Vagina (tissue), 2 donors: ENCODE data around the gene RANGAP1. TPM values are rescaled to one million over a fixed set of nuclear protein-coding genes. Genes with fewer than 3 reads are reported as not detected.

Experiments
- DNase-seq, 2 donors: peaks; one replicate each; pipeline ENCODE4 v3.0.0-alpha.2; 2017; ENCODE audit errors: extremely low spot score in 2 of 2
- H3K27ac ChIP-seq: fragments of 200-600 bp; sonication (generic); one replicate; pipeline ENCODE4 v1.5.1; 2019
- H3K27me3 ChIP-seq: fragments of 200-600 bp; sonication (generic); one replicate; pipeline ENCODE4 v1.5.1; 2019
- H3K36me3 ChIP-seq, 2 donors: fragments of 200-600 bp; sonication (generic); one replicate each; pipeline ENCODE4 v1.5.1; 2017 to 2019
- H3K4me1 ChIP-seq: fragments of 200-600 bp; sonication (generic); one replicate; pipeline ENCODE4 v1.5.1; 2019
- H3K4me3 ChIP-seq, 2 donors: fragments of 200-600 bp; sonication (generic); 1 replicate in 1 of 2; 2 replicates in 1 of 2; pipeline ENCODE4 v1.5.1; 2016 to 2019
- H3K9me3 ChIP-seq: fragments of 200-600 bp; sonication (generic); one replicate; pipeline ENCODE4 v1.5.1; 2019
- CTCF ChIP-seq, 3 experiments: fragments of 450-650 bp in 2 of 3; fragments of 200-600 bp in 1 of 3; sonication (generic) in 1 of 3; IDR thresholded peaks; one replicate each; pipeline ENCODE4 v1.5.1; 2017 to 2019; ENCODE audit warnings: antibody characterized with exemption in 3 of 3, mild to moderate bottlenecking in 2 of 3, moderate library complexity in 2 of 3
- POLR2A ChIP-seq, 2 donors: fragments of 450-650 bp; IDR thresholded peaks; one replicate each; pipeline ENCODE4 v1.6.1; 2017; ENCODE audit warnings: antibody characterized with exemption in 2 of 2, mild to moderate bottlenecking in 2 of 2, moderate library complexity in 2 of 2
- POLR2AphosphoS5 ChIP-seq, 2 donors: sonication (generic); formaldehyde crosslinking; IDR thresholded peaks; one replicate each; pipeline ENCODE4 v1.9.0; 2017; ENCODE audit warnings: antibody characterized with exemption in 2 of 2, mild to moderate bottlenecking in 2 of 2, low read depth in 1 of 2; ENCODE audit not compliant: insufficient read depth in 1 of 2
- intact Hi-C: fragments of 100-400 bp; cut with DNase I; formaldehyde crosslinking; loops from one replicate; pipeline ENCODE4 v1.15.1; 2023
- total RNA-seq: library from RNA; depleted of rRNA; stranded (reverse); fragments of >200 nt; gene quantifications from one replicate; pipeline ENCODE4 v1.2.3, GENCODE V29; 2016

The RANGAP1 gene
- total RNA-seq, 1 donor from 2014 or later = 45.7 TPM

GRCh38 chr22:41248314-41248713, 37.7 kb downstream of the RANGAP1 start:
- intact Hi-C loops = no loop called here
- no peaks in the 10 kb centered on the region for H3K4me1 ChIP-seq
- H3K4me3 ChIP-seq = no peak overlapping the region
- H3K36me3 ChIP-seq = peaks cover 0 to 64% of the 10 kb centered on the region in 2 donors
- TF ChIP-seq CTCF (IDR thresholded peaks at IDR 0.05) (no peak), POLR2A (IDR thresholded peaks at IDR 0.05) (no peak), POLR2AphosphoS5 (IDR thresholded peaks at IDR 0.05; ENCODE audit: insufficient read depth in 1 of 2, low read depth in 1 of 2) (no peak)
- H3K27me3 ChIP-seq = no peaks in the 10 kb centered on the region
- no peak for DNase-seq
- H3K9me3 ChIP-seq = no peaks in the 10 kb centered on the region
- no peak overlapping the region for H3K27ac ChIP-seq

GRCh38 chr22:41247703-41248102, 38.3 kb downstream of the RANGAP1 start:
- DNase-seq = no peak
- Histone ChIP-seq H3K9me3 (no peaks in the 10 kb centered on the region), H3K4me1 (no peaks in the 10 kb centered on the region), H3K36me3 (peaks cover 0 to 61% of the 10 kb centered on the region in 2 donors), H3K27me3 (no peaks in the 10 kb centered on the region), H3K27ac (no peak overlapping the region), H3K4me3 (no peak overlapping the region)
- intact Hi-C loops = no loop called here
- TF ChIP-seq CTCF (IDR thresholded peaks at IDR 0.05) = no peak
- no peak for TF ChIP-seq POLR2A (IDR thresholded peaks at IDR 0.05)

- Histone ChIP-seq H3K36me3 (peaks cover 0 to 45% of the 10 kb centered on the region in 2 donors), H3K27me3 (no peaks in the 10 kb centered on the region), H3K9me3 (no peaks in the 10 kb centered on the region), H3K4me1 (no peaks in the 10 kb centered on the region), H3K27ac (no peak overlapping the region), H3K4me3 (no peak overlapping the region)
- intact Hi-C loops = no loop called here
- TF ChIP-seq CTCF (IDR thresholded peaks at IDR 0.05) (no peak), POLR2A (IDR thresholded peaks at IDR 0.05) (no peak), POLR2AphosphoS5 (IDR thresholded peaks at IDR 0.05; ENCODE audit: insufficient read depth in 1 of 2, low read depth in 1 of 2) (no peak)
- DNase-seq = no peak
These were observed 40.0 kb downstream of the RANGAP1 start for GRCh38 chr22:41245917-41246499.

- intact Hi-C loops = no loop called here
These were observed 42.6 kb downstream of the RANGAP1 start for GRCh38 chr22:41243361-41243760.

More at GRCh38 chr22:41243361-41243760, 42.6 kb downstream of the RANGAP1 start:
- Histone ChIP-seq H3K4me1 (peaks cover 5% of the 10 kb centered on the region), H3K9me3 (no peaks in the 10 kb centered on the region), H3K36me3 (peaks cover 0 to 19% of the 10 kb centered on the region in 2 donors), H3K4me3 (no peak overlapping the region), H3K27me3 (no peaks in the 10 kb centered on the region), H3K27ac (no peak overlapping the region)
- TF ChIP-seq CTCF (IDR thresholded peaks at IDR 0.05) (no peak), POLR2AphosphoS5 (IDR thresholded peaks at IDR 0.05; ENCODE audit: insufficient read depth in 1 of 2, low read depth in 1 of 2) (no peak), POLR2A (IDR thresholded peaks at IDR 0.05) (no peak)
- no peak for DNase-seq
